ENCODE measurements around the gene NBEA.

NBEA gene

DNA sequence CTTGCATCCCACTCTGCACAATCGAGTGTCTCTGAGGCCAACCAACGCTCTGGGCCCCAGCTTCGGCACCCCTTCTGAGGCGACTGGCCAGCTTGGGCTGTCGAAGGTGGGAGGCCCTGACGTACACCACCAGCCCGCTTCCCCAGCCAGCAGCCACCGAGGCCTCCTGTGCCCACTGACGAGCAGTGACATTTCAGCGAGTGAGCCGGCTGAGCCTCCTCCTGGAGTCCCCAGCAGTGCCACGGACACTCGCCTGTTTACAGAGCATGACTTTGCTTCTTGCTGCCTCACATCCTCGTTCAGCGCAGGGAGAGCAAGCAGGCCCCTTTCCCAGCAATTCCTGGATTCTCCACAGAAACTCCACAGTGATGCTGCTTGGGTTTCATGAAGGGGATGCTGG lies 774.7 kb downstream of the NBEA start:
- no peak for DNase-seq

- peak; percentile 25 for DNase-seq
Observed at GRCh38 chr13:35718084-35718483, 776.0 kb downstream of the NBEA start.

GRCh38 chr13:35720290-35720689 lies 778.2 kb downstream of the NBEA start:
- no peak for DNase-seq

DNA sequence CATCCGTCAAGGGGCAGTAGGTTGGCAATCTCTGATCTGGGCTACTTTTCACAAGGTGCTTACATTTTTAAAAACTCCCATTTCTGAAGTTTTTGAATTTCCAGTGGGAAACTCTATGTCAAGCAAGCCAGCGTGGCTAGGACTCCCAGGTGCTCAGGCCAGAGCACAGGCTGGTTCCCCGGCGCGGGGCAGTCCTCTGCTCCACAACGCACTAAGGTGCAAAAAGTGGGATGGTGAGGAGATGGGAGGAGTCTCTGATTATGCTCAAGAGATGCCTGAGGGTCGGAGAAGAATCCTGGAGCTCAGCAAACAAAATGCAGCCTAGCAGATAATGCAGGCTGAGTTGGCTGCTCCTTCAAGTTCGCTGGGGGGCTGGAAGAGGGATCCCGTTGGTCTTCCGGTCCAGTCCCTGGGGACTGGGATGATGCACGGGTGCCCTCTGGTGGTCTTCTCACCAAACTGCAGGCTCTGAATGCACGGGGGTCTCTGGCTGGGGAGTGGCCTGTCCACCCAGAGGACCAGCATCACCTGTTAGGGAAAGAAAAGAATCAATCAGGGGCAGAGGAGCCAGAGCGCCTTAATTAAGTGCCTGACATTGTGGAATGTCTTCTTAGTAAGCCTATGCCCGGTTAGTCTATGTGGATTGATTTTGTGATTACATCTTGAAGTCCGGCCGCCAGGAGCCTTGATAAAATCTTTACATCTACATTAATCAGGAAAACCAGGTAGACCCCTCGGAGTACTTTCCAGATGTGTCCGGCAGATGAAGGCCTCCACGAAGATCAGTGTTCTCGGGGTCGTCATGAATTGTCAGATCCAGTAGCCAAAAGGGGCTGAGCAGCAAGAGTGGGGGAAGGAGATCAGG lies 778.9 kb downstream of the NBEA start:
- peak; percentile 93 for DNase-seq

Measured in NCI-H82 (cell line).